GM12892 (cell line): ENCODE measurements around the gene MACROD2.

Source experiments
- DNase-seq: peaks from one replicate; pipeline ENCODE4 v3.0.0; 2011; ENCODE audit not compliant: insufficient read length
- FAIRE-seq: peaks from 2 replicates; lab custom pipeline; 2011; peaks lifted over from hg19 to GRCh38; lab: Jason Lieb, UNC
- POLR2A ChIP-seq: IDR thresholded peaks from 2 replicates; pipeline ENCODE4 v1.6.1; 2011; ENCODE audit warnings: low read depth, low read length, control low read depth
- POLR2AphosphoS5 ChIP-seq: IDR thresholded peaks from 2 replicates; pipeline ENCODE4 v1.6.1; 2011; ENCODE audit warnings: low read depth, low read length, control low read depth
- TAF1 ChIP-seq: IDR thresholded peaks from 2 replicates; pipeline ENCODE4 v1.6.1; 2011; ENCODE audit warnings: low read depth, mild to moderate bottlenecking, control low read depth, low read length, borderline replicate concordance

The MACROD2 gene

GRCh38 chr20:14064921-14065320 is 69.6 kb downstream of the MACROD2 start:
- TF ChIP-seq POLR2A (no peak), POLR2AphosphoS5 (no peak), TAF1 (no peak)
- DNase-seq (no peak), FAIRE-seq (no peak)

GRCh38 chr20:14065774-14066173 is 70.5 kb downstream of the MACROD2 start:
- FAIRE-seq (no peak), DNase-seq (no peak)

GRCh38 chr20:14067603-14068002 is 72.3 kb downstream of the MACROD2 start:
- FAIRE-seq (no peak), DNase-seq (no peak)
- TF ChIP-seq POLR2AphosphoS5 (no peak), TAF1 (no peak), POLR2A (no peak)

More at GRCh38 chr20:14065774-14066173, 70.5 kb downstream of the MACROD2 start:
- TF ChIP-seq TAF1 (no peak), POLR2AphosphoS5 (no peak), POLR2A (no peak)

- DNase-seq: no peak
- FAIRE-seq: no peak
- no peak for TF ChIP-seq TAF1
Observed at GRCh38 chr20:14069796-14070195, 74.5 kb downstream of the MACROD2 start.

- TF ChIP-seq TAF1: no peak
- TF ChIP-seq POLR2AphosphoS5: no peak
- no peak for TF ChIP-seq POLR2A
Observed at GRCh38 chr20:14093652-14094051, 98.3 kb downstream of the MACROD2 start.

GRCh38 chr20:14098261-14098660 is 102.9 kb downstream of the MACROD2 start:
- DNase-seq (no peak), FAIRE-seq (no peak)
- TF ChIP-seq POLR2A (no peak), TAF1 (no peak), POLR2AphosphoS5 (no peak)

More at GRCh38 chr20:14093652-14094051, 98.3 kb downstream of the MACROD2 start:
- FAIRE-seq: no peak
- DNase-seq: no peak

GRCh38 chr20:14113416-14113815 is 118.1 kb downstream of the MACROD2 start:
- TF ChIP-seq POLR2A (no peak), TAF1 (no peak), POLR2AphosphoS5 (no peak)
- DNase-seq: no peak
- no peak for FAIRE-seq

- no peak for TF ChIP-seq TAF1
- no peak for DNase-seq
- FAIRE-seq: no peak
Observed at GRCh38 chr20:14114065-14114704, 118.9 kb downstream of the MACROD2 start.

- FAIRE-seq: no peak
Observed at GRCh38 chr20:14116037-14116436, 120.7 kb downstream of the MACROD2 start.

GRCh38 chr20:14117768-14118167 is 122.5 kb downstream of the MACROD2 start:
- TF ChIP-seq POLR2AphosphoS5: no peak
- no peak for TF ChIP-seq TAF1
- TF ChIP-seq POLR2A: no peak
- FAIRE-seq: no peak

More at GRCh38 chr20:14116037-14116436, 120.7 kb downstream of the MACROD2 start:
- no peak for TF ChIP-seq TAF1
- TF ChIP-seq POLR2AphosphoS5: no peak
- no peak for TF ChIP-seq POLR2A
- no peak for DNase-seq

GRCh38 chr20:14126856-14127255 is 131.5 kb downstream of the MACROD2 start:
- FAIRE-seq (no peak), DNase-seq (no peak)
- no peak for TF ChIP-seq POLR2AphosphoS5
- no peak for TF ChIP-seq TAF1
- no peak for TF ChIP-seq POLR2A

More at GRCh38 chr20:14117768-14118167, 122.5 kb downstream of the MACROD2 start:
- DNase-seq: no peak

GRCh38 chr20:14127514-14128223 is 132.4 kb downstream of the MACROD2 start:
- TF ChIP-seq POLR2A: no peak
- DNase-seq: no peak
- FAIRE-seq: no peak
